Nephron progenitor cell (in vitro differentiated cells): ENCODE data around the gene TBX1.

Experiments
- DNase-seq: peaks from one replicate; pipeline ENCODE4 v3.0.0; 2021
- H3K27ac Mint-ChIP-seq: 2 replicates; pipeline ENCODE4 v1.8.0; 2021; ENCODE audit warnings: mild to moderate bottlenecking, moderate library complexity, mixed read lengths
- H3K27me3 Mint-ChIP-seq: 2 replicates; pipeline ENCODE4 v1.8.0; 2021; ENCODE audit warnings: mild to moderate bottlenecking, low read depth, mixed read lengths; ENCODE audit not compliant: poor library complexity
- H3K36me3 Mint-ChIP-seq: 2 replicates; pipeline ENCODE4 v1.8.0; 2021; ENCODE audit warnings: low read depth, mixed read lengths
- H3K4me1 Mint-ChIP-seq: 2 replicates; pipeline ENCODE4 v1.8.0; 2021; ENCODE audit warnings: mixed read lengths
- H3K4me3 Mint-ChIP-seq: 2 replicates; pipeline ENCODE4 v1.8.0; 2021; ENCODE audit warnings: mild to moderate bottlenecking, moderate library complexity, mixed read lengths
- H3K9me3 Mint-ChIP-seq: 2 replicates; pipeline ENCODE4 v1.8.0; 2021; ENCODE audit warnings: mild to moderate bottlenecking, moderate library complexity, mixed read lengths
- CTCF ChIP-seq: fragments of 200-600 bp; sonication (generic); IDR thresholded peaks from 2 replicates; pipeline ENCODE4 v1.5.0; 2021; ENCODE audit warnings: antibody characterized with exemption

TBX1 gene

GRCh38 chr22:19815093-19815822 lies 54.7 kb downstream of the TBX1 start:
- Mint-ChIP-seq H3K4me1 (peaks cover 10% of the 10 kb centered on the region), H3K36me3 (peaks cover 5% of the 10 kb centered on the region), H3K4me3 (no peak overlapping the region), H3K27ac (no peak overlapping the region), H3K27me3 (peaks cover 20% of the 10 kb centered on the region), H3K9me3 (no peaks in the 10 kb centered on the region)
- no peak for TF ChIP-seq CTCF
- no peak for DNase-seq

GRCh38 chr22:19815823-19816290 lies 55.3 kb downstream of the TBX1 start:
- Mint-ChIP-seq H3K27me3 (peaks cover 20% of the 10 kb centered on the region), H3K36me3 (peaks cover 5% of the 10 kb centered on the region), H3K4me1 (peaks cover 10% of the 10 kb centered on the region), H3K27ac (no peak overlapping the region), H3K4me3 (no peak overlapping the region), H3K9me3 (no peaks in the 10 kb centered on the region)
- DNase-seq: no peak
- no peak for TF ChIP-seq CTCF

GRCh38 chr22:19816372-19817119 lies 56.0 kb downstream of the TBX1 start:
- peak overlapping the region; percentile 18 for H3K4me3 Mint-ChIP-seq
- peaks cover 5% of the 10 kb centered on the region for H3K36me3 Mint-ChIP-seq
- no peaks in the 10 kb centered on the region for H3K9me3 Mint-ChIP-seq
- peaks cover 10% of the 10 kb centered on the region for H3K4me1 Mint-ChIP-seq
- no peak overlapping the region for H3K27ac Mint-ChIP-seq
- no peak for DNase-seq
- peaks cover 20% of the 10 kb centered on the region for H3K27me3 Mint-ChIP-seq
- no peak for TF ChIP-seq CTCF
